Ovary (tissue), 3 donors: ENCODE results near the gene PGAM1.

Experiments
- CTCF ChIP-seq, 3 donors: fragments of 450-650 bp in 2 of 3; fragments of 200-600 bp in 1 of 3; IDR thresholded peaks; one replicate each; pipeline versions ENCODE4 v1.5.1 to v1.8.0; 2016 to 2022; ENCODE audit warnings: antibody characterized with exemption in 3 of 3, mild to moderate bottlenecking in 1 of 3
- EP300 ChIP-seq: sonication (generic); formaldehyde crosslinking; IDR thresholded peaks from one replicate; pipeline ENCODE4 v1.6.1; 2017; ENCODE audit warnings: antibody characterized with exemption
- donor health status: DM: no; HTN: no; CAD: no.

- TF ChIP-seq CTCF (IDR thresholded peaks at IDR 0.05) (no peak), EP300 (no peak)
Observed at GRCh38 chr10:97426776-97427570, 982 bp downstream of the PGAM1 start.
